ENCODE results near the gene EFCAB11. TPM values are rescaled to one million over a fixed set of nuclear protein-coding genes. Genes with fewer than 3 reads are reported as not detected.

The EFCAB11 gene
- total RNA-seq, 1 donor from 2014 or later, result 3.1 TPM

- DNase-seq, result no peak
- H3K27me3 Mint-ChIP-seq (ENCODE audit: unreplicated experiment), result peaks cover 2% of the 10 kb centered on the region
- TF ChIP-seq CTCF (IDR thresholded peaks at IDR 0.05; ENCODE audit: partially characterized antibody, unreplicated experiment), result no peak
- no peaks in the 10 kb centered on the region for H3K4me1 Mint-ChIP-seq (ENCODE audit: low read depth, unreplicated experiment)
- no peaks in the 10 kb centered on the region for H3K36me3 Mint-ChIP-seq (ENCODE audit: unreplicated experiment)
- no peak overlapping the region for H3K4me3 Mint-ChIP-seq (ENCODE audit: unreplicated experiment)
- H3K9me3 Mint-ChIP-seq (ENCODE audit: unreplicated experiment), result peaks cover 4% of the 10 kb centered on the region
- no peak overlapping the region for H3K27ac Mint-ChIP-seq (ENCODE audit: unreplicated experiment)
Measured at GRCh38 chr14:89922031-89922907, 32.3 kb downstream of the EFCAB11 start.

- no peak for DNase-seq
- H3K9me3 Mint-ChIP-seq (ENCODE audit: unreplicated experiment), result peaks cover 4% of the 10 kb centered on the region
- peaks cover 2% of the 10 kb centered on the region for H3K27me3 Mint-ChIP-seq (ENCODE audit: unreplicated experiment)
- no peak overlapping the region for H3K4me3 Mint-ChIP-seq (ENCODE audit: unreplicated experiment)
- no peaks in the 10 kb centered on the region for H3K36me3 Mint-ChIP-seq (ENCODE audit: unreplicated experiment)
- H3K4me1 Mint-ChIP-seq (ENCODE audit: low read depth, unreplicated experiment), result no peaks in the 10 kb centered on the region
- no peak overlapping the region for H3K27ac Mint-ChIP-seq (ENCODE audit: unreplicated experiment)
- no peak for TF ChIP-seq CTCF (IDR thresholded peaks at IDR 0.05; ENCODE audit: partially characterized antibody, unreplicated experiment)
Measured at GRCh38 chr14:89921346-89921745, 33.2 kb downstream of the EFCAB11 start.

GRCh38 chr14:89920056-89920455, 34.5 kb downstream of the EFCAB11 start:
- Mint-ChIP-seq H3K4me3 (ENCODE audit: unreplicated experiment) (no peak overlapping the region), H3K27me3 (ENCODE audit: unreplicated experiment) (peaks cover 5% of the 10 kb centered on the region), H3K9me3 (ENCODE audit: unreplicated experiment) (peaks cover 4% of the 10 kb centered on the region), H3K4me1 (ENCODE audit: low read depth, unreplicated experiment) (peaks cover 2% of the 10 kb centered on the region), H3K27ac (ENCODE audit: unreplicated experiment) (no peak overlapping the region), H3K36me3 (ENCODE audit: unreplicated experiment) (no peaks in the 10 kb centered on the region)
- no peak for TF ChIP-seq CTCF (IDR thresholded peaks at IDR 0.05; ENCODE audit: partially characterized antibody, unreplicated experiment)
- no peak for DNase-seq

GRCh38 chr14:89918721-89919120, 35.8 kb downstream of the EFCAB11 start:
- no peak overlapping the region for H3K4me3 Mint-ChIP-seq (ENCODE audit: unreplicated experiment)
- DNase-seq, result no peak
- peaks cover 4% of the 10 kb centered on the region for H3K27me3 Mint-ChIP-seq (ENCODE audit: unreplicated experiment)
- peaks cover 7% of the 10 kb centered on the region for H3K4me1 Mint-ChIP-seq (ENCODE audit: low read depth, unreplicated experiment)
- TF ChIP-seq CTCF (IDR thresholded peaks at IDR 0.05; ENCODE audit: partially characterized antibody, unreplicated experiment), result no peak
- H3K36me3 Mint-ChIP-seq (ENCODE audit: unreplicated experiment), result no peaks in the 10 kb centered on the region
- no peak overlapping the region for H3K27ac Mint-ChIP-seq (ENCODE audit: unreplicated experiment)
- peaks cover 4% of the 10 kb centered on the region for H3K9me3 Mint-ChIP-seq (ENCODE audit: unreplicated experiment)

Measured in glutamatergic neuron (in vitro differentiated cells).